ENCODE results near the gene PTPRT. TPM values are rescaled to one million over a fixed set of nuclear protein-coding genes. Genes with fewer than 3 reads are reported as not detected.

PTPRT gene
- total RNA-seq, 1 experiment from 2014 or later = 0.20 TPM

DNA sequence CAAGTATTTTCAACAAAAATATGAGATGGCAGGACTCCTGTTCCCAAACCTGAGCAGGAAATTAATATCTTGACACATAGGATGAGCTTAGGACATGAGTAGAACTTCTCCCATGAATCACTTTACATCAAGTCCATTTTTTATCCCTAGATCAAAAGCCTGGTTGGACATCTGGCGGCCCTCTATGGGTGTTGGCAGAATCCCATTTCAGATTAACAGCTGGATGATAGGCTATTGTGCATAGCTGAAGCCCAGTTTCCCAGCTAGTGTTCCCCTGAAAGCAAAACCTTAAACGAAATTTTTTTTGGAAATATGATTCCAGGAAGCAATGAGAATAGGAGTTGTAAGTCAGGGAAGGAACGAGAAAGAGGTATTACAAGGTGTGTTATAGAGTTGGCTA is 1122.1 kb downstream of the PTPRT start:
- Mint-ChIP-seq H3K36me3 (ENCODE audit: insufficient read depth, unreplicated experiment) (no peaks in the 10 kb centered on the region), H3K9me3 (ENCODE audit: unreplicated experiment) (no peaks in the 10 kb centered on the region), H3K27ac (ENCODE audit: unreplicated experiment) (no peak overlapping the region), H3K27me3 (ENCODE audit: insufficient read depth, unreplicated experiment) (peaks cover 28% of the 10 kb centered on the region), H3K4me3 (ENCODE audit: unreplicated experiment) (no peak overlapping the region), H3K4me1 (ENCODE audit: low read depth, unreplicated experiment) (no peaks in the 10 kb centered on the region)
- TF ChIP-seq, protein P1, sequence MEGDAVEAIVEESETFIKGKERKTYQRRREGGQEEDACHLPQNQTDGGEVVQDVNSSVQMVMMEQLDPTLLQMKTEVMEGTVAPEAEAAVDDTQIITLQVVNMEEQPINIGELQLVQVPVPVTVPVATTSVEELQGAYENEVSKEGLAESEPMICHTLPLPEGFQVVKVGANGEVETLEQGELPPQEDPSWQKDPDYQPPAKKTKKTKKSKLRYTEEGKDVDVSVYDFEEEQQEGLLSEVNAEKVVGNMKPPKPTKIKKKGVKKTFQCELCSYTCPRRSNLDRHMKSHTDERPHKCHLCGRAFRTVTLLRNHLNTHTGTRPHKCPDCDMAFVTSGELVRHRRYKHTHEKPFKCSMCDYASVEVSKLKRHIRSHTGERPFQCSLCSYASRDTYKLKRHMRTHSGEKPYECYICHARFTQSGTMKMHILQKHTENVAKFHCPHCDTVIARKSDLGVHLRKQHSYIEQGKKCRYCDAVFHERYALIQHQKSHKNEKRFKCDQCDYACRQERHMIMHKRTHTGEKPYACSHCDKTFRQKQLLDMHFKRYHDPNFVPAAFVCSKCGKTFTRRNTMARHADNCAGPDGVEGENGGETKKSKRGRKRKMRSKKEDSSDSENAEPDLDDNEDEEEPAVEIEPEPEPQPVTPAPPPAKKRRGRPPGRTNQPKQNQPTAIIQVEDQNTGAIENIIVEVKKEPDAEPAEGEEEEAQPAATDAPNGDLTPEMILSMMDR (IDR thresholded peaks at IDR 0.05; ENCODE audit: insufficient read depth in 1 of 2, low read depth in 1 of 2, low read length in 1 of 2, severe bottlenecking in 1 of 2, unreplicated experiment in 1 of 2) = no peak
- Histone ChIP-seq H3K36me3 (ENCODE audit: control insufficient read depth, insufficient read depth, low read length) (no peaks in the 10 kb centered on the region), H3K9me3 (no peaks in the 10 kb centered on the region), H3K4me1 (no peaks in the 10 kb centered on the region), H3K27me3 (replicated peaks; ENCODE audit: control insufficient read depth, insufficient read depth, low read length) (peaks cover 1% of the 10 kb centered on the region; the same call in 1 of the 2 replicates), H3K4me3 (ENCODE audit: low read depth, low read length) (no peak overlapping the region)
- intact Hi-C loops (cut with micrococcal nuclease; ENCODE audit: unreplicated experiment) = no loop called here
- POLR2A ChIA-PET = no interaction called here
- CTCF ChIA-PET = no interaction called here
- no peak for DNase-seq
- BruUV-seq (replicated peaks) = no TSS peak

DNA sequence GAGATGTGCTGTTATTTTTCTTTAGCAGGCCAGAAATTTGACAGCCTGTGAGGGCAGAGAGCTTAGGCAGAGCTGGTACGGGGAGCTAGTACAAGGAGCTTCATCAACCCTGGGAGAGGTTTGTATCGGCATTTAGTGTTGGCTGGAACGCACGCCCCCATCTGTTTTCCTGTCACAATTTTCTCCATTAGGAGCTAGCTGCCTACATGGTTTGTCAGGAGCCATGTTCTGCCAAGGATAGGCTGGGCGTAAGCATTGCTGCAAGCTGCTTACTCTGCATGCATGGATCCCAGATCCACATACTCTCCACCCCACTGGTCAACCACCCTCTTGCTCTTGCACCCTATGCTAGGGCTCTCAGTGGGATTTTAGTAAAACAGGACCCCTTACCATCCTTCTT is 1122.5 kb downstream of the PTPRT start:
- CTCF ChIA-PET = no interaction called here
- POLR2A ChIA-PET = no interaction called here
- Histone ChIP-seq H3K4me3 (ENCODE audit: low read depth, low read length) (no peak overlapping the region), H3K9me3 (no peaks in the 10 kb centered on the region), H3K36me3 (ENCODE audit: control insufficient read depth, insufficient read depth, low read length) (no peaks in the 10 kb centered on the region), H3K27me3 (replicated peaks; ENCODE audit: control insufficient read depth, insufficient read depth, low read length) (peaks cover 1% of the 10 kb centered on the region; the same call in 1 of the 2 replicates), H3K4me1 (no peaks in the 10 kb centered on the region)
- Mint-ChIP-seq H3K4me3 (ENCODE audit: unreplicated experiment) (no peak overlapping the region), H3K27ac (ENCODE audit: unreplicated experiment) (no peak overlapping the region), H3K4me1 (ENCODE audit: low read depth, unreplicated experiment) (no peaks in the 10 kb centered on the region), H3K36me3 (ENCODE audit: insufficient read depth, unreplicated experiment) (no peaks in the 10 kb centered on the region), H3K9me3 (ENCODE audit: unreplicated experiment) (no peaks in the 10 kb centered on the region), H3K27me3 (ENCODE audit: insufficient read depth, unreplicated experiment) (peaks cover 29% of the 10 kb centered on the region)
- no peak for DNase-seq
- intact Hi-C loops (cut with micrococcal nuclease; ENCODE audit: unreplicated experiment) = no loop called here
- TF ChIP-seq, protein P1 (IDR thresholded peaks at IDR 0.05; ENCODE audit: insufficient read depth in 1 of 2, low read depth in 1 of 2, low read length in 1 of 2, severe bottlenecking in 1 of 2, unreplicated experiment in 1 of 2) = no peak
- no TSS peak for BruUV-seq (replicated peaks)

DNA sequence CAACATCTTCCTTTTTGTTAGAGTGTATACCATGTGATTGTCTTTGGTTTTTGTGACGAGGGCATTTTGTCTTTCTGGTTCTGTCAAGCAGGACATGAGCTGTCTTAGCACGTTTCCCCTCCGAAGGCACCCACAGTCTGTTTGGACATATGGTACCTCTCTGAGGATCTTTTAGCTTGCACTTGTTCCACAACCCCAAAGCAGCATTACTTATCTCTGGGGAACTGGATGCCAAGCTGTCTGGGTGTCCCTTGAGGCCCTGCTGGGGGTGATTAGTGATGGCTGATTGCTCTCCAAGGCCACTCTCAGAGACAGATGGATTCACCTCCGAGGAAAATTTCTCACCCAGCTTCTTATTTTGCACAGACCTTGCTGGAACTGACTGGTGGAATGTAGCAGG is 1126.6 kb downstream of the PTPRT start:
- no peaks in the 10 kb centered on the region for H3K4me1 ChIP-seq
- H3K4me1 Mint-ChIP-seq (ENCODE audit: low read depth, unreplicated experiment) = no peaks in the 10 kb centered on the region
- H3K36me3 ChIP-seq (ENCODE audit: control insufficient read depth, insufficient read depth, low read length) = no peaks in the 10 kb centered on the region
- intact Hi-C loops (cut with micrococcal nuclease; ENCODE audit: unreplicated experiment) = no loop called here
- no peak overlapping the region for H3K27ac Mint-ChIP-seq (ENCODE audit: unreplicated experiment)
- CTCF ChIA-PET = interaction anchor here (0.9 kb wide), 1 partner anchor 16 kb away, joined by 3 read pairs; no protein-coding TSS in a partner anchor
- no peaks in the 10 kb centered on the region for H3K9me3 Mint-ChIP-seq (ENCODE audit: unreplicated experiment)
- no peaks in the 10 kb centered on the region for H3K36me3 Mint-ChIP-seq (ENCODE audit: insufficient read depth, unreplicated experiment)
- H3K4me3 Mint-ChIP-seq (ENCODE audit: unreplicated experiment) = no peak overlapping the region
- TF ChIP-seq, protein P1 (IDR thresholded peaks at IDR 0.05; ENCODE audit: insufficient read depth in 1 of 2, low read depth in 1 of 2, low read length in 1 of 2, severe bottlenecking in 1 of 2, unreplicated experiment in 1 of 2) = no peak
- H3K27me3 ChIP-seq (replicated peaks; ENCODE audit: control insufficient read depth, insufficient read depth, low read length) = peaks cover 1% of the 10 kb centered on the region; the same call in 1 of the 2 replicates
- no TSS peak for BruUV-seq (replicated peaks)
- H3K9me3 ChIP-seq = no peaks in the 10 kb centered on the region
- DNase-seq = no peak
- H3K27me3 Mint-ChIP-seq (ENCODE audit: insufficient read depth, unreplicated experiment) = peaks cover 22% of the 10 kb centered on the region
- POLR2A ChIA-PET = no interaction called here
- H3K4me3 ChIP-seq (ENCODE audit: low read depth, low read length) = no peak overlapping the region
